ENCODE data around the gene DIPK2A. TPM values are rescaled to one million over a fixed set of nuclear protein-coding genes. Genes with fewer than 3 reads are reported as not detected.
A peak's percentile ranks its signal among the peaks of the same experiment; 100 is the strongest.

Gene DIPK2A
- total RNA-seq, 1 donor from 2014 or later, result 24.4 TPM

DNA sequence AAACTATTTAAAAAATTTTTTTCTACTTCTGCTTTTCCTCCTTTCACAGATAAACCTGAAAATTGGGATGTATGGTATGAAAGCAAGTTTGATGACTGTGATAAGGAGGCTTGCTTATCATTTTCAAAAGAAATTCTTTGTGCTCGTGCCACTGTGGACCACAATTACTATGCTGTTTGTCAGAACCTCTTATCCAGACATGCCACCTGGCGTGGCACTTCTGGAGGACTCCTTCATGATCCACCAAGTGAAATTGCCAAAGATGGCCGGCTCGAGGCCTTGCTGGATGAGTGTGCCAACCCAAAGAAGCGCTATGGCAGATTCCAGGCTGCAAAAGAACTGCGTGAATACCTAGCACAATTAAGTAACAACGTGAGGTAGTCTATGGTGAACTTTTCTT, 17.8 kb downstream of the DIPK2A start:
- TF ChIP-seq, protein P1, sequence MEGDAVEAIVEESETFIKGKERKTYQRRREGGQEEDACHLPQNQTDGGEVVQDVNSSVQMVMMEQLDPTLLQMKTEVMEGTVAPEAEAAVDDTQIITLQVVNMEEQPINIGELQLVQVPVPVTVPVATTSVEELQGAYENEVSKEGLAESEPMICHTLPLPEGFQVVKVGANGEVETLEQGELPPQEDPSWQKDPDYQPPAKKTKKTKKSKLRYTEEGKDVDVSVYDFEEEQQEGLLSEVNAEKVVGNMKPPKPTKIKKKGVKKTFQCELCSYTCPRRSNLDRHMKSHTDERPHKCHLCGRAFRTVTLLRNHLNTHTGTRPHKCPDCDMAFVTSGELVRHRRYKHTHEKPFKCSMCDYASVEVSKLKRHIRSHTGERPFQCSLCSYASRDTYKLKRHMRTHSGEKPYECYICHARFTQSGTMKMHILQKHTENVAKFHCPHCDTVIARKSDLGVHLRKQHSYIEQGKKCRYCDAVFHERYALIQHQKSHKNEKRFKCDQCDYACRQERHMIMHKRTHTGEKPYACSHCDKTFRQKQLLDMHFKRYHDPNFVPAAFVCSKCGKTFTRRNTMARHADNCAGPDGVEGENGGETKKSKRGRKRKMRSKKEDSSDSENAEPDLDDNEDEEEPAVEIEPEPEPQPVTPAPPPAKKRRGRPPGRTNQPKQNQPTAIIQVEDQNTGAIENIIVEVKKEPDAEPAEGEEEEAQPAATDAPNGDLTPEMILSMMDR (IDR thresholded peaks at IDR 0.05), result no peak
- no peak overlapping the region for H3K27ac ChIP-seq
- intact Hi-C loops (cut with DNase I), result no loop called here
- H3K36me3 ChIP-seq, result peaks cover 5% of the 10 kb centered on the region
- no peaks in the 10 kb centered on the region for H3K9me3 ChIP-seq
- H3K4me3 ChIP-seq, result no peak overlapping the region
- ATAC-seq, result no peak
- no peak for DNase-seq
- no peaks in the 10 kb centered on the region for H3K4me1 ChIP-seq
- H3K27me3 ChIP-seq, result no peaks in the 10 kb centered on the region

DNA sequence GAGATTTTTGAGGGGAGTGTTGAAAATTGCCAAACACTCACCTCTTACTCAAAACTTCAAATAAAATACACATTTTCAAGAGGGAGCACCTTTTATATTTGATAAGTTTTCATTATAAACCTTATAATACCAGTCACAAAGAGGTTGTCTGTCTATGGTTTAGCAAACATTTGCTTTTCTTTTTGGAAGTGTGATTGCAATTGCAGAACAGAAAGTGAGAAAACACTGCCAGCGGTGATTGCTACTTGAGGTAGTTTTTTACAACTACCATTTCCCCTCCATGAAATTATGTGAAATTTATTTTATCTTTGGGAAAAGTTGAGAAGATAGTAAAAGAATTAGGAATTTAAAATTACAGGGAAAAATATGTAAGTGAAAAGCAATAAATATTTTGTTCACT, 20.1 kb downstream of the DIPK2A start:
- Histone ChIP-seq H3K4me1 (no peaks in the 10 kb centered on the region), H3K27ac (no peak overlapping the region), H3K36me3 (peaks cover 5% of the 10 kb centered on the region), H3K4me3 (no peak overlapping the region), H3K27me3 (no peaks in the 10 kb centered on the region), H3K9me3 (no peaks in the 10 kb centered on the region)
- DNase-seq, result no peak
- intact Hi-C loops (cut with DNase I), result no loop called here
- TF ChIP-seq, protein P1 (IDR thresholded peaks at IDR 0.05), result no peak
- no peak for ATAC-seq

DNA sequence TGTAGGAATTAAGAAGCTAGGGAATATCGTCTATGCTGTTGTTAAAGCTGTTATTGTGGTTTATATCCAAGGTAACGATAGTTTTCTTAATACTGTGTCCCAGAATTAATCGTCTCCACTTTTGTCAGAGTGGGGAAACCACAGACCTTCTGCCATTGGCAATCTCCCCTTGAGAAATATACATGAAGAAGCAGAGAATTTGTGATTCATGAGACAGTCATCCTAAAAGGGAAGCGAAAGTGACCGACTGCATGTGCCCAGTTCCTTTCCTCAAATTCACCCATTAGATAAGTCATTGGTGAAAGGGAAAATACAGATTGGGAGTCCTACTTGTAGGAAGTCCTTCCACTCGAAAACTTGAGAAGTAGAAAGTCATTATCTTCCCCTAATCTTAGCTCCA, 26.6 kb downstream of the DIPK2A start:
- Histone ChIP-seq H3K9me3 (no peaks in the 10 kb centered on the region), H3K27me3 (no peaks in the 10 kb centered on the region), H3K27ac (no peak overlapping the region), H3K4me3 (no peak overlapping the region), H3K36me3 (no peaks in the 10 kb centered on the region), H3K4me1 (no peaks in the 10 kb centered on the region)
- ATAC-seq, result peak; percentile 88
- TF ChIP-seq, protein P1 (IDR thresholded peaks at IDR 0.05), result no peak
- intact Hi-C loops (cut with DNase I), result no loop called here
- no peak for DNase-seq

DNA sequence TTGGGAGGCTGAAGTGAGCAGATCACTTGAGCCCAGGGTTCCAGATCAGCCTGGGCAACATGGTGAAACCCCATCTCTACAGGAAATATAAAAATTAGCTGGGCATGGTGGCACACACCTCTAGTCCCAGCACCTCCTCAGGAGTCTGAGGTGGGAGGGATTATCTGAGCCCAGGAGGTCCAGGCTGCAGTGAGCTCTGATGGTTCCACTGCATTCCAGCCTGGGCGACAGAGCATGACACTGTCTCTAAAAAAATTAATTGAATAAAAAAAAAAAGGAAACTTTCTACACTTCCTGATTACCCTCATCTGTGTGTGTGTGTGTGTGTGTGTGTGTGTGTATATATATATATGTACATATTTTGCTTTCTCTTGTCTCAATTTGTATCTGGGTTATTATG, 31.4 kb downstream of the DIPK2A start:
- Histone ChIP-seq H3K27ac (no peak overlapping the region), H3K4me3 (no peak overlapping the region), H3K27me3 (no peaks in the 10 kb centered on the region), H3K36me3 (no peaks in the 10 kb centered on the region), H3K4me1 (no peaks in the 10 kb centered on the region), H3K9me3 (no peaks in the 10 kb centered on the region)
- intact Hi-C loops (cut with DNase I), result no loop called here
- ATAC-seq, result no peak
- TF ChIP-seq, protein P1 (IDR thresholded peaks at IDR 0.05), result no peak
- DNase-seq, result no peak

DNA sequence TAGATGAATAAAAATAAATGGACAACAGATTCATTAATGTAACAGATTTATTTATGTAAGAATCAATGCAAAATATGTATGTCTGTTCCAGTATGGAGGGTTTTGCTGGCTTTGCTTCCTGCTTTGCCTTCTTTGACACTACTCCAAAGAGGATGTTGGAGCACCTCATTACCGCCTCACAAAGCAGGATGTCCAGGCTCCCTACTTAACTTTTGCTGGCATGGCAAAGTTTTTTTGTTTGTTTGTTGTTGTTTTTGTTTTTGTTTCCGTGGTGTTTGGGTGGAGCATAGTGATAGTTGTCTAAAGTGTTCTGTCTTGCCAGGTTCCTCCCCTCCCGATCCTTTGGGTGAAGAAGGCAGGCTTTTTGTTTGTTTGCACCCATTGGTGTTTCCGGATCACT, 38.7 kb downstream of the DIPK2A start:
- TF ChIP-seq, protein P1 (IDR thresholded peaks at IDR 0.05), result no peak
- H3K27me3 ChIP-seq, result no peaks in the 10 kb centered on the region
- no peak overlapping the region for H3K4me3 ChIP-seq
- no peaks in the 10 kb centered on the region for H3K36me3 ChIP-seq
- H3K4me1 ChIP-seq, result no peaks in the 10 kb centered on the region
- intact Hi-C loops (cut with DNase I), result no loop called here
- no peaks in the 10 kb centered on the region for H3K9me3 ChIP-seq
- ATAC-seq, result no peak
- no peak for DNase-seq
- H3K27ac ChIP-seq, result no peak overlapping the region

DNA sequence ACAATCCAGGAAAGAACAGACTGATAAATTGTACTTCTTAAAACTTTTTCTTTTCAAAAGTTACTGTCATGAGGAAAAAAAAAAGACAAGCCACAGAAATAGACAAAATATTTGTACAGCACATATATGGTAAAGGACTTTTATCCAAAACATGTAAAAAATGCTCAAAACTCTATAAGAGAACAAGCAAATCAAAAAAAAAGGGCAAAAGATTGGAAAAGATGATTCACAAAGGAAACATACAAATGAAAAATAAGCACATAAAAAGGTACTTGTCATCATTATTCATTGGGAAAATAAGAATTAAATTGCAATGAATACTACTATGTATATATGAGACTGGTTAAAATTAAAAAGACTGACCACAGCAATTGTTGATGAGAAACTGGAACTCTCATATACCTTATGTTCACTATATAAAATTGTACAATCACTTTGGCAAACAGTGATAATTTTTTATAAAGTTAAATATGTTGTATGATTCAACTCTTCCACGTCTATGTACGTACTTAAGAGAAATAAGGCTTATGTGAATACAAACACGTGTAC, 39.7 kb downstream of the DIPK2A start:
- DNase-seq, result no peak
- intact Hi-C loops (cut with DNase I), result no loop called here
- no peaks in the 10 kb centered on the region for H3K36me3 ChIP-seq
- H3K9me3 ChIP-seq, result no peaks in the 10 kb centered on the region
- no peak for ATAC-seq
- H3K27me3 ChIP-seq, result no peaks in the 10 kb centered on the region
- no peaks in the 10 kb centered on the region for H3K4me1 ChIP-seq
- no peak overlapping the region for H3K27ac ChIP-seq
- TF ChIP-seq, protein P1 (IDR thresholded peaks at IDR 0.05), result no peak
- H3K4me3 ChIP-seq, result no peak overlapping the region
